Stromal cell of bone marrow (primary cell): ENCODE results near the gene HSD17B4.
"Not testable (repeated sequence)": the region's sequence is repeated elsewhere in the genome, so short reads cannot be mapped to it uniquely, and the experiment has no call there.

Experiments
- DNase-seq: peaks from one replicate; pipeline ENCODE4 v3.0.0-alpha.2; 2012; ENCODE audit warnings: low read depth

HSD17B4 gene

GRCh38 chr5:119435436-119436132, 16.7 kb upstream of the HSD17B4 start:
- DNase-seq, result no peak

DNA sequence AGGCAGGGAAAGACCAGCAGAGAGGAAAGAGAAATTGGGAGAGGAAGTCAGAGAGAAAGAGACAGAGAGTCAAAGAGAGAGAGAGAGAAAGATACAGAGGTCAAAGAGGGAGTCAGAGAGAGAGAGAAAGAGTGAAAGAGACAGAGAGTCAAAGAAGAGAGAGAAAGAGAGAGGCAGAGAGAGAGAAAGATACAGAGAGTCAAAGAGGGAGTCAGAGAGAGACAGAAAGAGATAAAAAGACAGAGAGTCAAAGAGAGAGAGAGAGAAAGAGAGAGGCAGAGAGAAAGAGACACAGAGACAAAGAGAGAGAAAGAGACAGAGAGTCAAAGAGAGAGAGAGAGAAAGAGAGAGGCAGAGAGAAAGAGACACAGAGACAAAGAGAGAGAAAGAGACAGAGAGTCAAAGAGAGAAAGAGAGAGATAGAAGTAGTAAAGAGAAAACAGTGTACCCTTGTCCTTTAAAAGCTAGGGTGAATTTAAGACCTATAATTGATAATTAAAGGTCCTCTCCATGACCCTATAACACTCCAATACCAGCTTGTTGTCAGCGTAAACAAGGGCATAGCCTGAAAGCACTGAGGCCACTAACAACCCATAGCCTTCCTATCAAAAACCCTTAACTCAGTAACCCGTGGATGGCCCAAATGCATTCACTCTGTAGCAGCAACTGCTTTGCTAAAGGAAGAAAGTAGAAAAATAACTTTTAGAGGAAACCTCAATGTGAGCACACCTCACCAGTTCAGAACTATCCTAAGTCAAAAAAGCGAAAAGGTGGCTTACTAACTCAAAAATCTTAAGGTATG, 14.3 kb upstream of the HSD17B4 start:
- not testable (repeated sequence) for DNase-seq

- not testable (repeated sequence) for DNase-seq
Observed at GRCh38 chr5:119438587-119438917, 13.7 kb upstream of the HSD17B4 start.

DNA sequence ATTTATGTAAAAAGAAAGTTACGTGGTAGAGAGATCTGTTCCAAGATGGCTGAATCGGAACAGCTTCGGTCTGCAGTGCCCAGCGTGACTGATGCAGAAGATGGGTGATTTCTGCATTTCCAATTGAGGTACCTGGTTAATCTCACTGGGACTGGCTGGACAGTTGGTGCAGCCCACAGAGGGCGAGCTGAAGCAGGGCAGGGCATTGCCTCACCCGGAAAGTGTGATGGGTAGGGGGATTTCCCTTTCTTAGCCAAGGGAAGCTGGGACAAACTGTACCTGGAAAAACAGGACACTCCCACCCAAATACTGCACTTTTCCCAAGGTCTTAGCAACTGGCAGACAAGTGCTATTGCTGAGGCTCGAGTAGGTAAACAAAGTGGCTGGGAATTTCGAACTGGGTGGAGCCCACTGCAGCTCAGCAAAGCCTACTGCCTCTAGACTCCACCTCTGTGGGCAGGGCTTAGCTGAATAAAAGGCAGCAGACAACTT, 13.1 kb upstream of the HSD17B4 start:
- DNase-seq, result no peak

GRCh38 chr5:119439632-119440031, 12.7 kb upstream of the HSD17B4 start:
- not testable (repeated sequence) for DNase-seq

GRCh38 chr5:119444643-119445042, 7.7 kb upstream of the HSD17B4 start:
- DNase-seq, result not testable (repeated sequence)

- DNase-seq, result no peak
Observed at GRCh38 chr5:119445544-119445943, 6.8 kb upstream of the HSD17B4 start.

- no peak for DNase-seq
Observed at GRCh38 chr5:119449882-119450281, 2.4 kb upstream of the HSD17B4 start.

DNA sequence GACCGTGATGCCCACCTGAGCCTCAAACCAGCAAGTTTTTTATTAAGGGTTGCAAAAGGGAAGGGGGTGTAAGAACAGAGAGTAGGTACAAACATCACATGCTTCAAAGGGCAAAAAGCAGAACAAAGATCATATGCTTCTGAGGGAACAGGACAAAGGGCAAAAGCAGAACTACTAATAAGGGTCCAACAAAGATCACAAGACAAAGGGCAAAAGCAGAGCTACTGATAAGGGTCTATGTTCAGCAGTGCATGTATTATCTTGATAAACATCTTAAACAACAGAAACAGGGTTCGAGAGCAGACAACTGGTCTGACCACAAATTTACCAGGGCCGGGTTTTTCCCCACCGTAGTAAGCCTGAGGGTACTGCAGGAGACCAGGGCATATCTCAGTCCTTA, 1.7 kb upstream of the HSD17B4 start:
- not testable (repeated sequence) for DNase-seq

DNA sequence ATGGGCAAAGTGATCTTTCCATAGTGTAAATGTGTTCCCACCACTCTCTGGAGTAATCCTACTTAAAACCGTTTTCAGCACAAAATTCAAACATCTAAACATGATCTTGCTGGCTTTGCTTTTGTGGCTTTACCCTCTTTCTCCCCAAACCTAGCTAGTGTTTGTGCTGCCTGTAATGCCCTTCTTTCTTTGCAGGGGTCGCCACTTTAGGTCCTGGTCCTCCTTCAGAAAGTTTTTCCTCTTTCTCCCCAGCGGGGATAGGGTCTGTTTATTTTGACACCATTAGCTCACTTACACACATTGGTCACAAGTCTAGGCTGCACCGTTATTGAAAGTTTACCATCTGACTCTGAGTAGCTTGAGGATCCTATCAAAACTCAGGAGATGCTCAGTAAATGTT, 736 bp upstream of the HSD17B4 start:
- DNase-seq, result no peak

GRCh38 chr5:119452060-119452372, 281 bp upstream of the HSD17B4 start:
- DNase-seq, result no peak

DNA sequence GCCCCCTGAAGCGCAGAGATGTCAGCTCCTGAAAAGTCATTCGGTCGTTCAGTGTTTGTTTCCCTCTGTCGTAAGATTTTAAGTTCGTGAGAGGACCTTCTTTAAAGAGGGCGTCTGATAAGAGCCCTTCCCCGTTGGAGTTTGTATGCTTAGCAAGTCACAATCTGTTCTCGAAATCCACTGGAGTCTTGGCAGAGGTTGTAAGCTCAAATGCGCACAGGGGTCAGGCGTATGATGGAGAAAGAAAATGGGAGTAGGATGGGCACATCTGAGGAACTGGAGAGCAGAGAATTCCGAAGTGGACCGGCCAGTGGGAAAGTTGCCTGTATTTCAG, 710 bp downstream of the HSD17B4 start:
- peak; percentile 11 for DNase-seq

DNA sequence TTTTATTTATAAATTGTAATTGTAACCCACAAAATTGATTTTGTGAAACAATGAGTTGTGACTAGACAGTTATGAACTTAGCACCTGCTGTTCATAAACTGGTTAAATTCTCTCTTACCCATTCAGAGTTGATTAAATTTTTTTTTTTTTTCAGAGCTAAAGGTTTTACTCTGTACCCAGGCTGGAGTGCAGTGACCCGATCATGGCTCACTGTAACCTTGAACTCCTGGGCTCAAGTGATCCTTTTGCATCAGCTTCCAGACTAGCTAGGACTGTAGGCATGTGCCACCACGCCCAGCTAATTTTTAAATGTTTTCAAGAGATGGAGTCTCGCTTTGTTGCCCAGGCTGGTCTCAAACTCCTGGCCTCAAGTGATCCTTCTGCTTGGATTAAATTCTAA, 1.9 kb downstream of the HSD17B4 start:
- no peak for DNase-seq

- no peak for DNase-seq
Observed at GRCh38 chr5:119458911-119459632, 6.8 kb downstream of the HSD17B4 start.

DNA sequence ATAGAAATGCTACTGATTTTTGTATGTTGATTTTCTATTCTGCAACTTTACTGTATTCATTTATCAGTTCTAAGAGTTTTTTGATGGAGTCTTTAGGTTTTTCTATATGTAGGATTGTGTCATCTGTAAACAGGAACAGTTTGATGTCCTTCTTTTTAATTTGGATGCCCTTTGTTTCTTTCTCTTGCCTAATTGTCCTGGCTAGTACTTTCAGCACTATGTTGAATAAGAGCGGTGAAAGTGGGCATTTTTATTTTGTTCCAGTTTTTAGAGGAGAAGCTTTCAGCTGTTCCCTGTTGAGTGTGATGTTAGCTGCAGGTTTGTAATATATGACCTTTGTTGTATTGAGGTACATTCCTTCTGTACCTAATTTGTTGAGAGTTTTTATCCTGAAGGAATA, 13.3 kb downstream of the HSD17B4 start:
- no peak for DNase-seq

- no peak for DNase-seq
Observed at GRCh38 chr5:119468286-119468685, 16.0 kb downstream of the HSD17B4 start.

DNA sequence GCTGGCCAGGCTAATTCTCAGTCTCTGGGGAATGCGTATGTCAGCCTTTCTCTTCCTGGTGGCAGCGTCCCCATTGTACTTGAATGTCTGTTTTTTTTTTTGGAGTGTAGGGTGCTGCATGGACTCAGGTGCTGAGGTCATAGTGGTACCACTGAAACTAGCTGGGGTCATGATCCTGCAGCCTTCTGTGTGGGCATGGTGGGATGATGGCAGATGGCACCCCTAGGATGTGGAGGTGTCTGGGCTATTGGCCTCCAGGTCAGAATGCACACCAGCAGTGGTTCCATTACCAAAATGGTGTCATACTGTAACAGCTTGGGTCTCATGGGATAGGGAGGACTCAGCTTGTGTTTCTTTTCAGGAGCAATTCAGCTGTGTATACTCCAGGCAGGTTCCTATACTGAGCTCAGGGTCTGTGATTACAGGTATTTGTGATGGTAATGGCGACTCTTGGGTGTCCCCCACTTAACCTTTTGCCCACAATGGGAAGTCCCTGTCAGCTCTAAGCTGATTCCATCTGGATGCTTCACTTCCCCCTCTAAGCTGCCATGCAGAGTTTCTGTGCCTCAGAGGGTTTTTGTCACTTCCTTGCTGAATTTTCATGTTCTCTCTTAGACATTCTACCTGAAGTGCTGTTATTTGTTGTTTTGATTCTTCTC, 17.9 kb downstream of the HSD17B4 start:
- no peak for DNase-seq

GRCh38 chr5:119470851-119471451, 18.7 kb downstream of the HSD17B4 start:
- DNase-seq, result peak; percentile 18

DNA sequence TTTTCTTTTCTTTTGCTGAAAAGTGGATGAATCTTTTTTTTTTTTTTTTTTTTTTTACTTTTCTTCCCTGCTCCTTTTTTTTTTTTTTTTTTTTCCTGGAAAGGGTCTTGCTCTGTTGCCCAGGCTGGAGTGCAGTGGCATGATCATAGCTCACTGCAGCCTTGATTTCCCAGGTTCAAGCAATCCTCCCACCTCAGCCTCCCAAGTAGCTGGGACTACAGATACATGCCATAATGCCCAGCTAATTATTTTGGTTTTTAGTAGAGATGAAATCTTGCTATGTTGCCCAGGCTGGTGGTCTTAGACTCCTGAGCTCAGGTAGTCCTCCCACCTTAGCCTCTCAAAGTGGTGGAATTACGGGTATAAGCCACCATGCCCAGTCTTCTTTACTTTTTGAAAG, 20.9 kb downstream of the HSD17B4 start:
- DNase-seq, result no peak

DNA sequence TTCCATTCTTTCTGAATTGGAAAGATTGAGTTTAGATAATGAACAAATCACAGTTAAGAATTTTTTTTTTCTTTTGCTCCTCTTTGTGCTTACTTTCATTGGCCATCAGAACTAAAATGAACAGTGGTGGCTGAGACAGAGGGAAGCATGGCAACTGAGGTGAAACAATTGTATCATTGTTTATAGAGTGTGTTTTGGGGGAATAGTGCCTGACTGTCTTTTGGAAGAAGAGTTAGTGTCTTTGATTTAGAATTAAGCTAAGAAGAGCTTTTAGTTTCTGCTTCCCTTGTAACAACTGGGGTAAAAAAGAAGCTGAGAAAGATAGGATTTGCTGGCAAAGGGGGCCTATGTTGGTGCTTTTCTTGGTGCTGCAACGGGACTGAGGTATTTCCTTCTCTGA, 24.0 kb downstream of the HSD17B4 start:
- no peak for DNase-seq

DNA sequence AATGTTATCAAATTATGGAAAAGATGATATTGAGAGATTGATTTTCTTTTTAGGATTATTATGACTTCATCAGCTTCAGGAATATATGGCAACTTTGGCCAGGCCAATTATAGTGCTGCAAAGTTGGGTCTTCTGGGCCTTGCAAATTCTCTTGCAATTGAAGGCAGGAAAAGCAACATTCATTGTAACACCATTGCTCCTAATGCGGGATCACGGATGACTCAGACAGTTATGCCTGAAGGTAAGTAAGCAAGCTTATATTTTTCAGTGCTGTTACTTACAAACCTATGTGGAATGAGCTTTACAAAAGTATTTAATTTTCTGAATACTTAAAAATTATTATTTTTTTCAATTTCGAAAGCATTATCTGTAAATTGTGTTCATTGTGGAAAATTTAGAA, 26.5 kb downstream of the HSD17B4 start:
- no peak for DNase-seq

- DNase-seq, result not testable (repeated sequence)
Observed at GRCh38 chr5:119480629-119481028, 28.3 kb downstream of the HSD17B4 start.
